Lower lobe of right lung (tissue), 2 donors: ENCODE data around the gene PLS1. TPM values are rescaled to one million over a fixed set of nuclear protein-coding genes. Genes with fewer than 3 reads are reported as not detected.

Experiments used
- ATAC-seq, 2 donors: fragments of 200-7000 bp; cut with Tn5 transposase; one replicate each; pipeline ENCODE4 v1.9.1; 2020 to 2022; ENCODE audit warnings: mild to moderate bottlenecking in 2 of 2, moderate library complexity in 2 of 2
- DNase-seq: peaks from one replicate; pipeline ENCODE4 v3.0.0-alpha.2; 2020
- H3K27ac ChIP-seq: fragments of 200-600 bp; one replicate; pipeline ENCODE4 v1.8.0; 2022
- H3K27me3 ChIP-seq: fragments of 200-600 bp; one replicate; pipeline ENCODE4 v1.8.0; 2022; ENCODE audit warnings: low read depth
- H3K36me3 ChIP-seq: fragments of 200-600 bp; one replicate; pipeline ENCODE4 v1.8.0; 2022; ENCODE audit warnings: mild to moderate bottlenecking
- H3K4me1 ChIP-seq: fragments of 200-600 bp; one replicate; pipeline ENCODE4 v1.8.0; 2022
- H3K4me3 ChIP-seq: fragments of 200-600 bp; one replicate; pipeline ENCODE4 v1.8.0; 2022; ENCODE audit warnings: mild to moderate bottlenecking
- H3K9me3 ChIP-seq: fragments of 200-600 bp; one replicate; pipeline ENCODE4 v1.8.0; 2022
- intact Hi-C: fragments of 100-400 bp; cut with DNase I; formaldehyde crosslinking; loops from one replicate; pipeline ENCODE4 v1.11.0; 2022
- total RNA-seq: library from RNA; stranded (reverse); fragmentation: NEBNext Ultra II Directional; extraction: Animal tissue kit (Norgen Biotek cat#: 25700); gene quantifications from one replicate; pipeline ENCODE4 v1.2.1, GENCODE V29; 2021
- TF ChIP-seq, protein P1 (sequence below): fragments of 200-600 bp; IDR thresholded peaks from one replicate; pipeline ENCODE4 v1.8.0; 2022; ENCODE audit warnings: antibody characterized with exemption, mild to moderate bottlenecking
- donor health status: DM: no; HTN: yes; CAD: no; lungs with severe emphysema.

PLS1 gene
- total RNA-seq, 1 donor from 2014 or later, result 23.9 TPM

DNA sequence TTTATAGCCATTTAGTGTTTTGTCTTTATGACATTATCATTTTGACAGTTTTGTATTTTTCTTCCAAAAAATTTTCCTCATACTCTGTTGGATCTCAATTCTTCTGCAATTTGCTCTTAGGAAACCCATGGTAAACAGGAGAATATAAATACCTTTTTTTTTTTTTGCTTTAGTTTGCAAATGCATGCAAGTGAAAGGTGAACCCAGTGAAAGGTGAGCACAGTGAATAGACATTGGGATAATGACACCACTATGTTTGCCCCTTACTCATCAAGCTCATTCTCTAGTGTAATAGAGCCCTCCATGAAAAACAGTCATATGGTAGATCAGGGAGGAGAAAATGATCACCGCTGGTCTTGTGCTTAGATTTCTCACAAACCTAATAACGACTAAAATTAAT lies 68.6 kb downstream of the PLS1 start:
- H3K4me1 ChIP-seq, result no peaks in the 10 kb centered on the region
- TF ChIP-seq, protein P1, sequence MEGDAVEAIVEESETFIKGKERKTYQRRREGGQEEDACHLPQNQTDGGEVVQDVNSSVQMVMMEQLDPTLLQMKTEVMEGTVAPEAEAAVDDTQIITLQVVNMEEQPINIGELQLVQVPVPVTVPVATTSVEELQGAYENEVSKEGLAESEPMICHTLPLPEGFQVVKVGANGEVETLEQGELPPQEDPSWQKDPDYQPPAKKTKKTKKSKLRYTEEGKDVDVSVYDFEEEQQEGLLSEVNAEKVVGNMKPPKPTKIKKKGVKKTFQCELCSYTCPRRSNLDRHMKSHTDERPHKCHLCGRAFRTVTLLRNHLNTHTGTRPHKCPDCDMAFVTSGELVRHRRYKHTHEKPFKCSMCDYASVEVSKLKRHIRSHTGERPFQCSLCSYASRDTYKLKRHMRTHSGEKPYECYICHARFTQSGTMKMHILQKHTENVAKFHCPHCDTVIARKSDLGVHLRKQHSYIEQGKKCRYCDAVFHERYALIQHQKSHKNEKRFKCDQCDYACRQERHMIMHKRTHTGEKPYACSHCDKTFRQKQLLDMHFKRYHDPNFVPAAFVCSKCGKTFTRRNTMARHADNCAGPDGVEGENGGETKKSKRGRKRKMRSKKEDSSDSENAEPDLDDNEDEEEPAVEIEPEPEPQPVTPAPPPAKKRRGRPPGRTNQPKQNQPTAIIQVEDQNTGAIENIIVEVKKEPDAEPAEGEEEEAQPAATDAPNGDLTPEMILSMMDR, result no peak
- H3K9me3 ChIP-seq, result no peaks in the 10 kb centered on the region
- no peak for ATAC-seq
- H3K36me3 ChIP-seq, result no peaks in the 10 kb centered on the region
- intact Hi-C loops, result no loop called here
- no peaks in the 10 kb centered on the region for H3K27me3 ChIP-seq
- H3K4me3 ChIP-seq, result no peak overlapping the region
- no peak for DNase-seq
- H3K27ac ChIP-seq, result no peak overlapping the region

DNA sequence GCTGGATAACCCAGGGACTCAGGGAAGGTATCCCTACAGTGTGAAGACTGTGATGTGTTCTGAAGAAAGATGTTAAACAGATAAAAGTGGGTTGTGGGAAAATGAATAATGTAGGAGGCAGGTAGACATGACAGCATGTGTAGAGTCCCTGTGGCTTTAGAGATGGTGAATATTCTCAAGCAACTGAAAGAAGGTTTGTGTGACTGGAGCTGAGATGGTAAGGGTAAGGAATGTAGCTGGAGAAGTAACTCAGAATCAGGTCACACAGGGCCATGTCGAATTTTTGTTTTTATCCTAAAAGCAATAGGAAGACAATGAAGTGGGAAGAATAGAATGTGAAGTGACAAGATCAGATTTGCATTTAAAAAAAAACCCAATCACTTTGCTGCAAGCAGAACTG lies 73.9 kb downstream of the PLS1 start:
- TF ChIP-seq, protein P1, result no peak
- Histone ChIP-seq H3K4me1 (no peaks in the 10 kb centered on the region), H3K36me3 (no peaks in the 10 kb centered on the region), H3K27me3 (no peaks in the 10 kb centered on the region), H3K4me3 (no peak overlapping the region), H3K9me3 (no peaks in the 10 kb centered on the region), H3K27ac (no peak overlapping the region)
- DNase-seq, result no peak
- intact Hi-C loops, result no loop called here
- no peak for ATAC-seq

DNA sequence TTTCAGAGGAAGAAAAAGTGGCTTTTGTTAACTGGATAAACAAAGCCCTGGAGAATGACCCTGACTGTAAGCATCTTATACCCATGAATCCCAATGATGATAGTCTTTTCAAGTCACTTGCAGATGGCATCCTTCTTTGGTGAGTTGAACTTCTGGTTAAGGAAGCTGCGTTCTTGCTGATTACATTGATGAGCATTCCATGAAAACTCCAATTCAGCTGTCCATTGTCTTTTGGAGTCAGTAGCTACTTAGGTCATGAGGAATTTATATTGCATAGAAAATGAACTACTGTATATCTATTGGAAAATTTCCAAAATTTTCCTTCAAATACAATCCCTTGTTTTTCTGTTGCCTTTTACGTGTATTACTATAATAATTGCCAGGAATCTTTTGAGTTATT lies 80.0 kb downstream of the PLS1 start:
- DNase-seq, result no peak
- no peaks in the 10 kb centered on the region for H3K9me3 ChIP-seq
- TF ChIP-seq, protein P1, result no peak
- no peak overlapping the region for H3K27ac ChIP-seq
- no peaks in the 10 kb centered on the region for H3K4me1 ChIP-seq
- no peaks in the 10 kb centered on the region for H3K36me3 ChIP-seq
- intact Hi-C loops, result no loop called here
- no peak for ATAC-seq
- H3K27me3 ChIP-seq, result no peaks in the 10 kb centered on the region
- no peak overlapping the region for H3K4me3 ChIP-seq

DNA sequence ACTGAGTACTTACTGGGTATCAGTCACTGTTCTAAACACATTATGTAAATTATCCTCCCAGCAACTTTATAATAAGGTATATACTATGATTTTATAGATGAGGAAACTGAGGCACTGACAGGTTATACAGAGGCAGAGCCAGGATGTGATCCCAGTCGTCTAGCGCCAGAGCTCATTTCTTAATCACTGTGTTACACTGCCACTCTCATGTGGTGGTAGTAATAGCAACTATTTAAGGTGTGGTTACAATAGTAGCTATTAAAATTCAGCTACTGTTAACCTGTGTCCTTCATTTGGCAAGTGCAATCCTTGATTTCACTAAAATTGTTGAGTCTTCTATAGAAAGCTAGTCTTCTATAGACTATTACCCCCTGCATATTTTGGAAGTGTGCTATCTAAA lies 84.5 kb downstream of the PLS1 start:
- no peaks in the 10 kb centered on the region for H3K9me3 ChIP-seq
- H3K4me3 ChIP-seq, result no peak overlapping the region
- H3K27me3 ChIP-seq, result no peaks in the 10 kb centered on the region
- TF ChIP-seq, protein P1, result no peak
- ATAC-seq (no peak), DNase-seq (no peak)
- H3K4me1 ChIP-seq, result no peaks in the 10 kb centered on the region
- no peaks in the 10 kb centered on the region for H3K36me3 ChIP-seq
- no peak overlapping the region for H3K27ac ChIP-seq
- intact Hi-C loops, result no loop called here

DNA sequence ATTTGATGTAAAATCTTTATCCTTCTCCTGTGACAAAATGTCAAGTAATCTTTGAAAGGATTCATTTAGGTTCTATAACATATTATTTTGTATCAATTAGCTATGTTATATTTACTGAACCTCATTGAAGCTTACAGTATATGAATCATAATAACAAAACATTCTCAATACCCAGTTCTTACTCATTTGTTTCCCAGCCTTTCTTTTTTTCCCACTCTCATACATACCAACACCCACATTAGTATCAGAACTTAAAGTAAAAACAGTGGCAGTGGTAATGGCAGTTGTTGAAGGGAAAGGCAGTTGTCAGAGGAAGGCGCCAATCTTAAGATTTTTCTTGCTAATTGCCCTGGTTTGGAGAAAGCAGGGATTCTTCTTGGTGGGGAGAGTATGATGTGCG lies 94.4 kb downstream of the PLS1 start:
- no peaks in the 10 kb centered on the region for H3K27me3 ChIP-seq
- TF ChIP-seq, protein P1, result no peak

DNA sequence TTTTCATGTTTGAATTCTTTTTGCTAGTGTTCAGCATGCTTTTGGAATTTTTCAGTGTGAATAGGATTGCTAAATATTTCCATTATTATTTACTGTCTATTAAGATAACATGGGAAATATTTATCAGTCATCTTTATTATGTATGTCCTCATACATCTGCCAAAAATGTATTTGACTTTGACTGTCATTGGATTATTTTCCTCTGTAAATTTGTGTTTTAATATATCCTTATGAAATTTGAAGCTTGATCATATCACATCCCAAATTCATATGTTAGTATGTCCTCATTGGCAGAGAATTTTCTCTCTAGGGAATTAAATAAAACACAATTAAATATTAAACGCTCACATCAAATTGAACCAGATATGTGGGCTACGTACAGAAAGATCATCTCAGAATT lies 95.3 kb downstream of the PLS1 start:
- no peaks in the 10 kb centered on the region for H3K36me3 ChIP-seq
- intact Hi-C loops, result no loop called here
- H3K9me3 ChIP-seq, result no peaks in the 10 kb centered on the region
- no peak for DNase-seq
- no peak overlapping the region for H3K27ac ChIP-seq
- H3K4me1 ChIP-seq, result no peaks in the 10 kb centered on the region
- ATAC-seq, result no peak
- H3K27me3 ChIP-seq, result no peaks in the 10 kb centered on the region
- TF ChIP-seq, protein P1, result no peak
- H3K4me3 ChIP-seq, result no peak overlapping the region

More for the DNA sequence above, 94.4 kb downstream of the PLS1 start:
- Histone ChIP-seq H3K36me3 (no peaks in the 10 kb centered on the region), H3K4me1 (no peaks in the 10 kb centered on the region), H3K4me3 (no peak overlapping the region), H3K27ac (no peak overlapping the region), H3K9me3 (no peaks in the 10 kb centered on the region)
- intact Hi-C loops, result no loop called here
- ATAC-seq (no peak), DNase-seq (no peak)
